MM.1S (cell line): Measurements from ENCODE around the gene GUF1.

ENCODE experiments used
- CTCF ChIP-seq: fragments of 300-600 bp; sonication (generic); IDR thresholded peaks from 2 replicates; pipeline ENCODE4 v1.5.1; 2016; ENCODE audit warnings: antibody characterized with exemption, low read length, mixed read lengths
- EZH2 ChIP-seq: fragments of 300-600 bp; sonication (generic); optimal IDR thresholded peaks from 2 replicates; pipeline ENCODE3; 2017; ENCODE audit warnings: low read depth, mild to moderate bottlenecking, antibody characterized with exemption, low read length, mixed read lengths
- EZH2phosphoT487 ChIP-seq: fragments of 300-600 bp; sonication (generic); IDR thresholded peaks from 2 replicates; pipeline ENCODE4 v1.6.1; 2018; ENCODE audit warnings: antibody characterized with exemption, low read length

GRCh38 chr4:44726038-44726871, 48.0 kb downstream of the GUF1 start, which contains the start of gene GNPDA2:
- peak; percentile 26 for TF ChIP-seq CTCF
- no peak for TF ChIP-seq EZH2
- TF ChIP-seq EZH2phosphoT487: no peak
